Neural progenitor cell (in vitro differentiated cells): ENCODE measurements around the gene ZNF654. TPM values are rescaled to one million over a fixed set of nuclear protein-coding genes. Genes with fewer than 3 reads are reported as not detected.
"Not testable (repeated sequence)": the region's sequence is repeated elsewhere in the genome, so short reads cannot be mapped to it uniquely, and the experiment has no call there.

Source experiments
- DNase-seq: peaks from one replicate; pipeline ENCODE4 v3.0.0-alpha.2; 2016; ENCODE audit warnings: low spot score
- H2AFZ ChIP-seq: fragments of 200-600 bp; sonication (generic); replicated peaks from 2 replicates; pipeline ENCODE4 v1.6.1; 2016; ENCODE audit warnings: antibody characterized with exemption
- H3F3A ChIP-seq: fragments of 200-600 bp; sonication (generic); 2 replicates; pipeline ENCODE4 v1.6.1; 2016; ENCODE audit warnings: antibody characterized with exemption, low read depth
- H3K27ac ChIP-seq: fragments of 200-600 bp; sonication (generic); 2 replicates; pipeline ENCODE4 v1.5.1; 2016; ENCODE audit warnings: mild to moderate bottlenecking
- H3K27me3 ChIP-seq: fragments of 200-600 bp; sonication (generic); 2 replicates; pipeline ENCODE4 v1.6.1; 2016; ENCODE audit warnings: mild to moderate bottlenecking, moderate library complexity
- H3K36me3 ChIP-seq: fragments of 200-600 bp; sonication (generic); 2 replicates; pipeline ENCODE4 v1.5.1; 2016
- H3K4me1 ChIP-seq: fragments of 200-600 bp; sonication (generic); 2 replicates; pipeline ENCODE4 v1.6.1; 2016; ENCODE audit warnings: mixed run types
- H3K4me2 ChIP-seq: fragments of 200-600 bp; sonication (generic); 2 replicates; pipeline ENCODE4 v1.6.1; 2016
- H3K4me3 ChIP-seq: fragments of 200-600 bp; sonication (generic); 2 replicates; pipeline ENCODE4 v1.5.1; 2016
- H3K79me2 ChIP-seq: fragments of 200-600 bp; sonication (generic); 2 replicates; pipeline ENCODE4 v1.6.1; 2016; ENCODE audit warnings: low read depth
- H3K9ac ChIP-seq: fragments of 200-600 bp; sonication (generic); 2 replicates; pipeline ENCODE4 v1.6.1; 2016
- H3K9me3 ChIP-seq: fragments of 200-600 bp; sonication (generic); 2 replicates; pipeline ENCODE4 v1.5.1; 2016; ENCODE audit warnings: low read depth
- H4K20me1 ChIP-seq: fragments of 200-600 bp; sonication (generic); 2 replicates; pipeline ENCODE4 v1.6.1; 2016; ENCODE audit warnings: low read depth
- H3K27ac Mint-ChIP-seq: 3 replicates; pipeline ENCODE4 v1.8.0; 2021; ENCODE audit warnings: mixed read lengths
- H3K27me3 Mint-ChIP-seq: 2 replicates; pipeline ENCODE4 v1.8.0; 2022; ENCODE audit warnings: low read depth, mild to moderate bottlenecking, inconsistent platforms, moderate library complexity, mixed read lengths; ENCODE audit not compliant: insufficient read depth
- H3K36me3 Mint-ChIP-seq: 3 replicates; pipeline ENCODE4 v1.8.0; 2021; ENCODE audit warnings: mixed read lengths
- H3K4me1 Mint-ChIP-seq: 3 replicates; pipeline ENCODE4 v1.8.0; 2021; ENCODE audit warnings: mixed read lengths
- H3K4me3 Mint-ChIP-seq: 3 replicates; pipeline ENCODE4 v1.8.0; 2021; ENCODE audit warnings: mild to moderate bottlenecking, moderate library complexity, mixed read lengths
- H3K9me3 Mint-ChIP-seq: 3 replicates; pipeline ENCODE4 v1.8.0; 2020; ENCODE audit warnings: mixed read lengths
- EZH2 ChIP-seq: fragments of 200-600 bp; sonication (generic); IDR thresholded peaks from 2 replicates; pipeline ENCODE4 v1.6.1; 2017; ENCODE audit warnings: antibody characterized with exemption, mild to moderate bottlenecking, moderate library complexity
- EZH2phosphoT487 ChIP-seq: fragments of 200-600 bp; sonication (generic); IDR thresholded peaks from 2 replicates; pipeline ENCODE4 v1.6.1; 2017; ENCODE audit warnings: antibody characterized with exemption
- total RNA-seq: library from RNA; depleted of rRNA; stranded (reverse); fragments of >200 nt; gene quantifications from 2 replicates; pipeline ENCODE4 v1.2.3, GENCODE V29; 2015; ENCODE audit warnings: low replicate concordance
- TF ChIP-seq, protein P1 (sequence below): fragments of 200-600 bp; sonication (generic); IDR thresholded peaks from 2 replicates; pipeline ENCODE4 v1.5.1; 2017; ENCODE audit warnings: antibody characterized with exemption, mild to moderate bottlenecking

The ZNF654 gene
- total RNA-seq, 1 donor from 2014 or later = 18.9 TPM

- Mint-ChIP-seq H3K4me1 (peaks cover 2% of the 10 kb centered on the region), H3K4me3 (no peak overlapping the region), H3K27ac (no peak overlapping the region), H3K36me3 (peaks cover 12% of the 10 kb centered on the region), H3K9me3 (no peaks in the 10 kb centered on the region), H3K27me3 (peaks cover 2% of the 10 kb centered on the region)
- Histone ChIP-seq H3K27ac (no peak overlapping the region), H3K4me1 (peaks cover 6% of the 10 kb centered on the region), H2AFZ (no peak overlapping the region), H3K79me2 (peaks cover 25% of the 10 kb centered on the region), H3K4me2 (no peak overlapping the region), H3K4me3 (no peak overlapping the region), H3K36me3 (peaks cover 3% of the 10 kb centered on the region), H3K9me3 (no peaks in the 10 kb centered on the region), H3K9ac (no peak overlapping the region), H3F3A (peaks cover 5% of the 10 kb centered on the region), H4K20me1 (peaks cover 13% of the 10 kb centered on the region), H3K27me3 (no peaks in the 10 kb centered on the region)
- TF ChIP-seq, protein P1, sequence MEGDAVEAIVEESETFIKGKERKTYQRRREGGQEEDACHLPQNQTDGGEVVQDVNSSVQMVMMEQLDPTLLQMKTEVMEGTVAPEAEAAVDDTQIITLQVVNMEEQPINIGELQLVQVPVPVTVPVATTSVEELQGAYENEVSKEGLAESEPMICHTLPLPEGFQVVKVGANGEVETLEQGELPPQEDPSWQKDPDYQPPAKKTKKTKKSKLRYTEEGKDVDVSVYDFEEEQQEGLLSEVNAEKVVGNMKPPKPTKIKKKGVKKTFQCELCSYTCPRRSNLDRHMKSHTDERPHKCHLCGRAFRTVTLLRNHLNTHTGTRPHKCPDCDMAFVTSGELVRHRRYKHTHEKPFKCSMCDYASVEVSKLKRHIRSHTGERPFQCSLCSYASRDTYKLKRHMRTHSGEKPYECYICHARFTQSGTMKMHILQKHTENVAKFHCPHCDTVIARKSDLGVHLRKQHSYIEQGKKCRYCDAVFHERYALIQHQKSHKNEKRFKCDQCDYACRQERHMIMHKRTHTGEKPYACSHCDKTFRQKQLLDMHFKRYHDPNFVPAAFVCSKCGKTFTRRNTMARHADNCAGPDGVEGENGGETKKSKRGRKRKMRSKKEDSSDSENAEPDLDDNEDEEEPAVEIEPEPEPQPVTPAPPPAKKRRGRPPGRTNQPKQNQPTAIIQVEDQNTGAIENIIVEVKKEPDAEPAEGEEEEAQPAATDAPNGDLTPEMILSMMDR = no peak
- TF ChIP-seq EZH2phosphoT487 = no peak
- no peak for TF ChIP-seq EZH2
- no peak for DNase-seq
Measured at GRCh38 chr3:88117683-88118082, 58.6 kb downstream of the ZNF654 start.

- H4K20me1 ChIP-seq, H3K4me3 Mint-ChIP-seq, H3F3A ChIP-seq, H3K4me3 ChIP-seq, H3K9me3 ChIP-seq, H3K4me1 ChIP-seq, H3K4me2 ChIP-seq, H3K9me3 Mint-ChIP-seq, H3K27ac Mint-ChIP-seq, H2AFZ ChIP-seq, H3K27me3 Mint-ChIP-seq, H3K27ac ChIP-seq, DNase-seq, H3K27me3 ChIP-seq, H3K9ac ChIP-seq, H3K36me3 ChIP-seq, H3K4me1 Mint-ChIP-seq: not testable (repeated sequence)
- peaks cover 25% of the 10 kb centered on the region for H3K79me2 ChIP-seq
- H3K36me3 Mint-ChIP-seq = peaks cover 12% of the 10 kb centered on the region
Measured at GRCh38 chr3:88118603-88119002, 59.5 kb downstream of the ZNF654 start.

- H3K4me2 ChIP-seq = no peak overlapping the region
Measured at GRCh38 chr3:88123526-88123925, 64.5 kb downstream of the ZNF654 start.

GRCh38 chr3:88131695-88132094 is 72.6 kb downstream of the ZNF654 start:
- no peak overlapping the region for H3K27ac ChIP-seq
- no peak for DNase-seq
- H3K4me2 ChIP-seq = no peak overlapping the region
- H4K20me1 ChIP-seq = no peaks in the 10 kb centered on the region
- H3K27me3 Mint-ChIP-seq = no peaks in the 10 kb centered on the region
- H3K27me3 ChIP-seq = no peaks in the 10 kb centered on the region
- no peak overlapping the region for H3K9ac ChIP-seq
- H3K36me3 Mint-ChIP-seq = peaks cover 15% of the 10 kb centered on the region
- TF ChIP-seq EZH2phosphoT487 = no peak
- no peak for TF ChIP-seq EZH2
- TF ChIP-seq, protein P1 = no peak
- H3K4me1 Mint-ChIP-seq = no peaks in the 10 kb centered on the region
- no peaks in the 10 kb centered on the region for H3K9me3 ChIP-seq
- H3K4me3 Mint-ChIP-seq = no peak overlapping the region
- no peaks in the 10 kb centered on the region for H3K36me3 ChIP-seq
- H3K9me3 Mint-ChIP-seq = no peaks in the 10 kb centered on the region
- no peaks in the 10 kb centered on the region for H3K4me1 ChIP-seq
- no peaks in the 10 kb centered on the region for H3F3A ChIP-seq
- no peak overlapping the region for H2AFZ ChIP-seq
- peaks cover 10% of the 10 kb centered on the region for H3K79me2 ChIP-seq
- H3K4me3 ChIP-seq = no peak overlapping the region
- no peak overlapping the region for H3K27ac Mint-ChIP-seq

More at GRCh38 chr3:88123526-88123925, 64.5 kb downstream of the ZNF654 start:
- peaks cover 3% of the 10 kb centered on the region for H3K36me3 ChIP-seq
- H3F3A ChIP-seq = no peaks in the 10 kb centered on the region
- H3K4me1 Mint-ChIP-seq = no peaks in the 10 kb centered on the region
- H4K20me1 ChIP-seq = no peaks in the 10 kb centered on the region
- no peaks in the 10 kb centered on the region for H3K9me3 Mint-ChIP-seq
- TF ChIP-seq EZH2phosphoT487 (no peak), EZH2 (no peak)
- TF ChIP-seq, protein P1 = no peak
- H3K4me3 Mint-ChIP-seq = no peak overlapping the region
- peaks cover 21% of the 10 kb centered on the region for H3K79me2 ChIP-seq
- H3K9ac ChIP-seq = no peak overlapping the region
- no peaks in the 10 kb centered on the region for H3K27me3 ChIP-seq
- H3K9me3 ChIP-seq = no peaks in the 10 kb centered on the region
- no peak for DNase-seq
- no peaks in the 10 kb centered on the region for H3K4me1 ChIP-seq
- H3K27ac Mint-ChIP-seq = no peak overlapping the region
- H3K4me3 ChIP-seq = no peak overlapping the region
- no peak overlapping the region for H2AFZ ChIP-seq
- H3K27ac ChIP-seq = no peak overlapping the region
- H3K27me3 Mint-ChIP-seq = peaks cover 2% of the 10 kb centered on the region
- peaks cover 5% of the 10 kb centered on the region for H3K36me3 Mint-ChIP-seq
